ENCODE measurements around the gene MYL6B.
"Not testable (repeated sequence)": the region's sequence is repeated elsewhere in the genome, so short reads cannot be mapped to it uniquely, and the experiment has no call there.

Gene MYL6B

GRCh38 chr12:56189918-56190694 is 37.7 kb downstream of the MYL6B start:
- Histone ChIP-seq H3K4me1 (ENCODE audit: control insufficient read depth in 2 of 2, insufficient read depth in 2 of 2, low read length in 2 of 2) (peaks cover 13 to 18% of the 10 kb centered on the region in 2 donors), H3K4me3 (ENCODE audit: low read length in 2 of 2) (peak overlapping the region; percentile 91 to 98), H3K9ac (ENCODE audit: low read depth in 1 of 2, low read length in 2 of 2) (peak overlapping the region; percentile 93 to 98), H3K27me3 (ENCODE audit: control insufficient read depth in 2 of 2, insufficient read depth in 2 of 2, low read length in 2 of 2) (no peaks in the 10 kb centered on the region), H3K27ac (ENCODE audit: low read depth in 2 of 2, low read length in 2 of 2) (peak overlapping the region; percentile 97), H3K9me3 (ENCODE audit: control insufficient read depth in 2 of 2, low read length in 2 of 2) (no peaks in the 10 kb centered on the region), H3K36me3 (ENCODE audit: control insufficient read depth in 2 of 2, insufficient read depth in 2 of 2, low read length in 2 of 2) (peaks cover 5 to 11% of the 10 kb centered on the region in 2 donors)

GRCh38 chr12:56190695-56191155 is 38.3 kb downstream of the MYL6B start:
- peaks cover 3 to 9% of the 10 kb centered on the region in 2 donors for H3K36me3 ChIP-seq (ENCODE audit: control insufficient read depth in 2 of 2, insufficient read depth in 2 of 2, low read length in 2 of 2)
- H3K27ac ChIP-seq (ENCODE audit: low read depth in 2 of 2, low read length in 2 of 2): peak overlapping the region; percentile 97
- H3K4me3 ChIP-seq (ENCODE audit: low read length in 2 of 2): peak overlapping the region; percentile 91 to 98
- no peaks in the 10 kb centered on the region for H3K9me3 ChIP-seq (ENCODE audit: control insufficient read depth in 2 of 2, low read length in 2 of 2)
- no peaks in the 10 kb centered on the region for H3K27me3 ChIP-seq (ENCODE audit: control insufficient read depth in 2 of 2, insufficient read depth in 2 of 2, low read length in 2 of 2)
- peak overlapping the region; percentile 93 to 98 for H3K9ac ChIP-seq (ENCODE audit: low read depth in 1 of 2, low read length in 2 of 2)
- peaks cover 13 to 18% of the 10 kb centered on the region in 2 donors for H3K4me1 ChIP-seq (ENCODE audit: control insufficient read depth in 2 of 2, insufficient read depth in 2 of 2, low read length in 2 of 2)

- H3K9ac ChIP-seq (ENCODE audit: low read depth in 1 of 2, low read length in 2 of 2): no peak overlapping the region
- H3K4me1 ChIP-seq (ENCODE audit: control insufficient read depth in 2 of 2, insufficient read depth in 2 of 2, low read length in 2 of 2): peaks cover 11% of the 10 kb centered on the region in 2 donors
- no peaks in the 10 kb centered on the region for H3K36me3 ChIP-seq (ENCODE audit: control insufficient read depth in 2 of 2, insufficient read depth in 2 of 2, low read length in 2 of 2)
- H3K27ac ChIP-seq (ENCODE audit: low read depth in 2 of 2, low read length in 2 of 2): no peak overlapping the region
- H3K27me3 ChIP-seq (ENCODE audit: control insufficient read depth in 2 of 2, insufficient read depth in 2 of 2, low read length in 2 of 2): no peaks in the 10 kb centered on the region
- no peaks in the 10 kb centered on the region for H3K9me3 ChIP-seq (ENCODE audit: control insufficient read depth in 2 of 2, low read length in 2 of 2)
- no peak overlapping the region for H3K4me3 ChIP-seq (ENCODE audit: low read length in 2 of 2)
These were observed 40.2 kb downstream of the MYL6B start for GRCh38 chr12:56192582-56192981.

GRCh38 chr12:56193025-56193578 is 40.7 kb downstream of the MYL6B start:
- Histone ChIP-seq H3K36me3 (ENCODE audit: control insufficient read depth in 2 of 2, insufficient read depth in 2 of 2, low read length in 2 of 2) (no peaks in the 10 kb centered on the region), H3K4me1 (ENCODE audit: control insufficient read depth in 2 of 2, insufficient read depth in 2 of 2, low read length in 2 of 2) (peaks cover 6 to 7% of the 10 kb centered on the region in 2 donors), H3K27me3 (ENCODE audit: control insufficient read depth in 2 of 2, insufficient read depth in 2 of 2, low read length in 2 of 2) (no peaks in the 10 kb centered on the region), H3K9ac (ENCODE audit: low read depth in 1 of 2, low read length in 2 of 2) (no peak overlapping the region), H3K4me3 (ENCODE audit: low read length in 2 of 2) (no peak overlapping the region), H3K27ac (ENCODE audit: low read depth in 2 of 2, low read length in 2 of 2) (no peak overlapping the region), H3K9me3 (ENCODE audit: control insufficient read depth in 2 of 2, low read length in 2 of 2) (no peaks in the 10 kb centered on the region)

- not testable (repeated sequence) for H3K4me1 ChIP-seq (ENCODE audit: control insufficient read depth in 2 of 2, insufficient read depth in 2 of 2, low read length in 2 of 2); H3K9ac ChIP-seq (ENCODE audit: low read depth in 1 of 2, low read length in 2 of 2); H3K4me3 ChIP-seq (ENCODE audit: low read length in 2 of 2); H3K9me3 ChIP-seq (ENCODE audit: control insufficient read depth in 2 of 2, low read length in 2 of 2); H3K27me3 ChIP-seq (ENCODE audit: control insufficient read depth in 2 of 2, insufficient read depth in 2 of 2, low read length in 2 of 2); H3K36me3 ChIP-seq (ENCODE audit: control insufficient read depth in 2 of 2, insufficient read depth in 2 of 2, low read length in 2 of 2)
- peak overlapping the region in 1 of 2 donors; percentile 37 for H3K27ac ChIP-seq (ENCODE audit: low read depth in 2 of 2, low read length in 2 of 2)
These were observed 44.6 kb downstream of the MYL6B start for GRCh38 chr12:56196818-56197550.

- no peaks in the 10 kb centered on the region for H3K27me3 ChIP-seq (ENCODE audit: control insufficient read depth in 2 of 2, insufficient read depth in 2 of 2, low read length in 2 of 2)
- no peaks in the 10 kb centered on the region for H3K9me3 ChIP-seq (ENCODE audit: control insufficient read depth in 2 of 2, low read length in 2 of 2)
- H3K4me3 ChIP-seq (ENCODE audit: low read length in 2 of 2): no peak overlapping the region
- peaks cover 3 to 7% of the 10 kb centered on the region in 2 donors for H3K4me1 ChIP-seq (ENCODE audit: control insufficient read depth in 2 of 2, insufficient read depth in 2 of 2, low read length in 2 of 2)
- no peak overlapping the region for H3K27ac ChIP-seq (ENCODE audit: low read depth in 2 of 2, low read length in 2 of 2)
- H3K9ac ChIP-seq (ENCODE audit: low read depth in 1 of 2, low read length in 2 of 2): no peak overlapping the region
- H3K36me3 ChIP-seq (ENCODE audit: control insufficient read depth in 2 of 2, insufficient read depth in 2 of 2, low read length in 2 of 2): no peaks in the 10 kb centered on the region
These were observed 45.7 kb downstream of the MYL6B start for GRCh38 chr12:56197921-56198635.

- H3K4me3 ChIP-seq (ENCODE audit: low read length in 2 of 2): no peak overlapping the region
- peaks cover 3 to 7% of the 10 kb centered on the region in 2 donors for H3K4me1 ChIP-seq (ENCODE audit: control insufficient read depth in 2 of 2, insufficient read depth in 2 of 2, low read length in 2 of 2)
- H3K27ac ChIP-seq (ENCODE audit: low read depth in 2 of 2, low read length in 2 of 2): no peak overlapping the region
- H3K27me3 ChIP-seq (ENCODE audit: control insufficient read depth in 2 of 2, insufficient read depth in 2 of 2, low read length in 2 of 2): no peaks in the 10 kb centered on the region
- no peak overlapping the region for H3K9ac ChIP-seq (ENCODE audit: low read depth in 1 of 2, low read length in 2 of 2)
- no peaks in the 10 kb centered on the region for H3K36me3 ChIP-seq (ENCODE audit: control insufficient read depth in 2 of 2, insufficient read depth in 2 of 2, low read length in 2 of 2)
- H3K9me3 ChIP-seq (ENCODE audit: control insufficient read depth in 2 of 2, low read length in 2 of 2): no peaks in the 10 kb centered on the region
These were observed 46.4 kb downstream of the MYL6B start for GRCh38 chr12:56198836-56199235.

GRCh38 chr12:56202366-56202765 is 50.0 kb downstream of the MYL6B start:
- Histone ChIP-seq H3K9ac (ENCODE audit: low read depth in 1 of 2, low read length in 2 of 2) (peak overlapping the region in 1 of 2 donors; percentile 17), H3K4me3 (ENCODE audit: low read length in 2 of 2) (no peak overlapping the region), H3K36me3 (ENCODE audit: control insufficient read depth in 2 of 2, insufficient read depth in 2 of 2, low read length in 2 of 2) (peaks cover 18 to 23% of the 10 kb centered on the region in 2 donors), H3K27ac (ENCODE audit: low read depth in 2 of 2, low read length in 2 of 2) (no peak overlapping the region), H3K4me1 (ENCODE audit: control insufficient read depth in 2 of 2, insufficient read depth in 2 of 2, low read length in 2 of 2) (peaks cover 3 to 7% of the 10 kb centered on the region in 2 donors), H3K27me3 (ENCODE audit: control insufficient read depth in 2 of 2, insufficient read depth in 2 of 2, low read length in 2 of 2) (no peaks in the 10 kb centered on the region), H3K9me3 (ENCODE audit: control insufficient read depth in 2 of 2, low read length in 2 of 2) (no peaks in the 10 kb centered on the region)

- Histone ChIP-seq H3K27me3 (ENCODE audit: control insufficient read depth in 2 of 2, insufficient read depth in 2 of 2, low read length in 2 of 2) (no peaks in the 10 kb centered on the region), H3K4me1 (ENCODE audit: control insufficient read depth in 2 of 2, insufficient read depth in 2 of 2, low read length in 2 of 2) (peaks cover 3 to 7% of the 10 kb centered on the region in 2 donors), H3K9ac (ENCODE audit: low read depth in 1 of 2, low read length in 2 of 2) (no peak overlapping the region), H3K27ac (ENCODE audit: low read depth in 2 of 2, low read length in 2 of 2) (no peak overlapping the region), H3K9me3 (ENCODE audit: control insufficient read depth in 2 of 2, low read length in 2 of 2) (no peaks in the 10 kb centered on the region), H3K36me3 (ENCODE audit: control insufficient read depth in 2 of 2, insufficient read depth in 2 of 2, low read length in 2 of 2) (peaks cover 23 to 28% of the 10 kb centered on the region in 2 donors), H3K4me3 (ENCODE audit: low read length in 2 of 2) (no peak overlapping the region)
These were observed 50.5 kb downstream of the MYL6B start for GRCh38 chr12:56202838-56203237.

Measured in mucosa of rectum (tissue), 2 donors.